ENCODE data around the gene WWOX. TPM values are rescaled to one million over a fixed set of nuclear protein-coding genes. Genes with fewer than 3 reads are reported as not detected.

Gene WWOX
- total and polyA plus RNA-seq, 2 donors (not counting 3 experiments of a cell fraction or from before 2014, with no cell fraction given): 6.2 to 12.5 TPM

- intact Hi-C loops (cut with micrococcal nuclease) (loop anchor here (5.0 kb wide), 1 partner anchor 572 kb away; no protein-coding TSS in a partner anchor), dilution Hi-C loops (cut with MboI; ENCODE audit: extremely low pct_ligation_motif_present, low sequenced_read_pairs) (no loop called here)
- Histone ChIP-seq H3K36me3 (ENCODE audit: control insufficient read depth in 2 of 2, extremely low read depth in 1 of 2, insufficient read depth in 2 of 2, low read length in 2 of 2) (no peaks in the 10 kb centered on the region), H3K4me3 (replicated peaks in 1 of 3; ENCODE audit: insufficient read depth in 1 of 3, low read depth in 1 of 3, low read length in 3 of 3) (no peak overlapping the region), H3K79me2 (ENCODE audit: control insufficient read depth, insufficient read depth, low read length) (no peaks in the 10 kb centered on the region), H3K4me2 (ENCODE audit: insufficient read depth, low read length) (no peak overlapping the region), H4K20me1 (replicated peaks; ENCODE audit: control insufficient read depth, extremely low read depth, insufficient read depth, low read length) (no peaks in the 10 kb centered on the region), H2AFZ (ENCODE audit: low read depth, low read length) (no peak overlapping the region), H3K27me3 (ENCODE audit: control insufficient read depth in 2 of 2, insufficient read depth in 2 of 2, low read length in 2 of 2) (no peaks in the 10 kb centered on the region), H3K9me3 (replicated peaks; ENCODE audit: control insufficient read depth, insufficient read depth, low read length) (peaks cover 3% of the 10 kb centered on the region), H3K9ac (replicated peaks; ENCODE audit: extremely low read depth, insufficient read depth, low read length) (no peak overlapping the region), H3K27ac (ENCODE audit: insufficient read depth, low read depth, low read length) (no peak overlapping the region), H3K4me1 (ENCODE audit: control insufficient read depth, extremely low read depth, insufficient read depth, low read length) (no peaks in the 10 kb centered on the region), H3K9me1 (replicated peaks; ENCODE audit: control insufficient read depth, extremely low read depth, insufficient read depth, low read length) (no peaks in the 10 kb centered on the region)
- BruUV-seq (replicated peaks): no TSS peak
- CTCF ChIA-PET: no interaction called here
- FAIRE-seq (no peak), DNase-seq (ENCODE audit: low read depth, low spot score) (no peak)
- POLR2A ChIA-PET: no interaction called here
- TF ChIP-seq POLR2AphosphoS5 (IDR thresholded peaks at IDR 0.05; ENCODE audit: insufficient read depth, low read depth, low read length): no peak
- no peak for TF ChIP-seq FOS (IDR thresholded peaks at IDR 0.05; ENCODE audit: borderline replicate concordance, insufficient read depth, low read length)
- no peak for TF ChIP-seq CTCF (IDR thresholded peaks at IDR 0.05; ENCODE audit: extremely low read depth in 1 of 2, insufficient read depth in 1 of 2, low read depth in 1 of 2, low read length in 2 of 2)
- no peak for TF ChIP-seq MAX (IDR thresholded peaks at IDR 0.05; ENCODE audit: insufficient read depth, insufficient read length)
- no peak for TF ChIP-seq MYC (IDR thresholded peaks at IDR 0.05; ENCODE audit: low read depth, low read length)
- TF ChIP-seq GATA2 (IDR thresholded peaks at IDR 0.05; ENCODE audit: insufficient read depth, insufficient read length, low read depth, low read length): no peak
- no peak for TF ChIP-seq JUN (IDR thresholded peaks at IDR 0.05; ENCODE audit: borderline replicate concordance, insufficient read depth, insufficient read length, low read depth)
- no peak for TF ChIP-seq EZH2 (IDR thresholded peaks at IDR 0.05; ENCODE audit: borderline replicate concordance, low read depth, low read length, severe bottlenecking)
- TF ChIP-seq POLR2A (IDR thresholded peaks at IDR 0.05; ENCODE audit: low read depth, low read length): no peak
Measured at GRCh38 chr16:78750611-78751010, 651.2 kb downstream of the WWOX start.
